NCI-H510A treated with DMSO at 0.1 percent for 48 hours (cell line): ENCODE data around the gene MCF2L.

Experiments
- DNase-seq: peaks from one replicate; lab custom pipeline; 2025; lab: John Stamatoyannopoulos, UW

Gene MCF2L

DNA sequence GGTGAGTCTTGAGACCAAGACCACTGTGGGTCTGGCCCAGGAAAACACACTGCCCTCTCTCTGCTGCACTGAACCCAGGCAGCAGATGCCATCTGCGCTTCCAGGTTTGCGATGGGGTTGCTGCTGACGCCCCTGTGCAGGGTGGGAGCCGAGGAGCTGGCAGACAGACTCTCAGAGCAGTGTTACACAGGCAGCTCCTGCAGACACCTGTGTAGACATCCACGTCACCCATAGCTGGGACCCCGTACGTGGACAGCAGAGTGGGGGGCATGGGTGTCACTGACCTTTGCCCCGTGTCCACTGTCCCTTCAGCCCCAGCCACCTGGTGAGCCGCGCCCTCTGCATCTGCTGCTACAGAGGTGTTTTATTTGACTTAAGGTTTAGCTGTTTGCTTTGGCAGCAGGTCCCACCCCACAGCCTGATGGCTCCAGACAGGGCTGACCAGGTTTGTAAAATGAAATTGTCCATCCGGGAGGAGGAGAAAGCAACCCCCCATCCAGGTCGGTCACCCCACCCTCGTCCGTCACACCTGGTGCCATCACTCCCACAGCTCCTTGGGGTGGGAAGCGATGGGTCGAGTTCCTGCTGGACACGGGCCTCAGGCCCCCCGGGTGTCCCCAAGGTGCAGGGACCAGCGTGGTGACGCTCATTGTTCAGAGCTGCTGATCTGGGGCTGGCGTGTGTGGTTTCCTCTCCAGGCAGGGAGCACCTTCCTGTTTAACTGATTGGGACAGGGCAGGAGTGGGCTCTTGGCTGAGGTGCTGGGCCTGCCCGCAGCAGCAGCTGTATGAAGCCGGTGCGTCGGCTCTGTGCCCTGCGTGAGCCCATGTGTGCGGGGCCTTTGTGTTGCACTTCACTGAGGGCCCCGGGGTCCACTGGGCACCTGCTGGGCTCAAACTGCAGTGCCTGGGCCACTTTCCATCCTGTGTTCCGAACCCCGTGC lies 28.4 kb downstream of the MCF2L start:
- peak; percentile 63 for DNase-seq

DNA sequence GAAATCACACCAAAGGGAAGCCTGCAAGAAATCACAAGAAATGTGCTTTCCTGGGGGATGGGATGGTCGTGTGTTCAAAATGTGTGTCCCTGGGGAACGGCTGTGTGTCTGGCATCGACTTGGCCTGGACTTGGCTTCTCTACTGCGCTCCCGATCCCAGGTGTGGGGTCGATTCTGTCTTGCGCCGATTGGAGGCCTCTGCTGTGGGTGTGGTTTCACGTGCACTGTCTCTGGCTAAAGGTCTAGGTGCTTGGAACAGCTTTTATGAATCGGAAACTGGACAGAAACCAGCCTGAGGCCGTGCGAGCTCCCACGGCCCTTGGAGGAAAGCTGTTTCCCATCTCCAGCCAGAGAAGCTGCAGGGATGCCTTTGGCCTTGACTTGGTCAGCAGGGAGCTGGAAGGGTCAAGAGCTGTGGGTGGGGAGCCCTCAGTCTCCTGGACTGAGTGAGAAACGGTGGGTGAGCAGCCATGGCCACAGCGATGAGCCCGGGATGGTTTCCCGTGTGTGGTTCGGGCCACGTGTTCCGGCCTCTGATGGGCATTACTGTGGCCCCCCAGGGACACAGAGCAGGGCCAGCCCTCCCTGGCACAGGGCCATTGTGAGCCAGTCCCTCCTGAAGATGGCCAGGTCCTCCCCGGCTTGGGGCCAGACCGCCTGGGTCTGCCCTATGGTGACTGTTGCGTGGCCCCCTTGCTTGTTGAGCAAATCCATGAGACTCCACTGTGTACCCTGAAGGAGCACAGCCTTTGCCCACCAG lies 29.7 kb downstream of the MCF2L start:
- peak; percentile 13 for DNase-seq

DNA sequence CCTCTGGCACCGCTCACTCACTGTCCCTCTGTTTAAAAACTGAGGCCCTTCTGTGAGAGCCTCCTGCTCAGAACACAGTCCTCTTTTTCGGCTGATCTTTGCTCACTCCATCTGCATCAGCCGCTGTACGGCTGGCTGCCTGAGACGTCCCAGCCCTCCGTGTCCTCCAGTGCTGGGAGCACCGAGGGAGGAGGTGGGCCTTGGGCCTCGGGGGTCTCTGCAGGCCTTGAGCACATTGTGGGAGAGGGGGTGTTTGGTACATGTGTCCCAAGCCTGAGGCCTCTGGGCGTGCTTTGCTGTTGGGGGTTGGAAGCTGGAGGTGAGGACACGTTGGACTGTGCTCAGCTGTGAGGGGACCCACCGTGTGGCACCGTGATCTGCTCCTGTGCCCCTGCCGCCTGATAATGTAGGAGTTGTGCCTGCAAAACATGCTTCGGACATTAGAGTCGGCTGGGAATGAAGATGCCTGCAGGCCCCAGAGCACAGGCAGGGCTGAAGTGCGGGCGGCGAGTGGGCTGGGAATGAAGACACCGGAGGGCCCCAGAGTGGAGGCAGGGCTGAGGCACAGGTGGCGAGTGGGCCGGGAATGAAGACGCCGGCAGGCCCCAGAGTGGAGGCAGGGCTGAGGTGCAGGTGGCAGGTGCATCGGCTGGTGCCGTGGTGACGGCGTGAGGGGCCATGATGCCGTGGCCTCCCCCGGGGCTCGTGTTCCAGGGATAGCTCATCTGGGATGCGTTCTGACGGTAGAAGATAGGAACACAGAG lies 30.6 kb downstream of the MCF2L start:
- peak; percentile 9 for DNase-seq

DNA sequence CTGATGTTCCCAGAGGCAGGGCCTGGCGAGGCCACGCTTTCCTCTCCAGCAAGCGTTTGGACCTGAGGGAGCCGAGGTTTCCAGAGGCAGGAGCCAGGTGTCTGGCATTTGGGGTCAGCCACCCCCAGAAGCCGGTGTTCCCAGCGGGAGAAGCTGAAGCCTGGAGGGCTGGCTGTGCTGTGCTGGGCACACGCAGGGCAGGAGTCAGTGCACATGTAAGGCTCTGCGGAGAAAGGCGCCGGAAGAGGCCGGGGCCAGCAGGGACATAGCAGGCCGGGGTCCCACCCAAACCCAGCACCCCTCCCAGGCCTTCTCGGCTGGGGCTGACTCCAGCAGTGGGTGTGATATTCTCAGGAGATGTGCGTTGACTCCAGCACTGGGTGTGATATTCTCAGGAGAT lies 31.6 kb downstream of the MCF2L start:
- DNase-seq: no peak

DNA sequence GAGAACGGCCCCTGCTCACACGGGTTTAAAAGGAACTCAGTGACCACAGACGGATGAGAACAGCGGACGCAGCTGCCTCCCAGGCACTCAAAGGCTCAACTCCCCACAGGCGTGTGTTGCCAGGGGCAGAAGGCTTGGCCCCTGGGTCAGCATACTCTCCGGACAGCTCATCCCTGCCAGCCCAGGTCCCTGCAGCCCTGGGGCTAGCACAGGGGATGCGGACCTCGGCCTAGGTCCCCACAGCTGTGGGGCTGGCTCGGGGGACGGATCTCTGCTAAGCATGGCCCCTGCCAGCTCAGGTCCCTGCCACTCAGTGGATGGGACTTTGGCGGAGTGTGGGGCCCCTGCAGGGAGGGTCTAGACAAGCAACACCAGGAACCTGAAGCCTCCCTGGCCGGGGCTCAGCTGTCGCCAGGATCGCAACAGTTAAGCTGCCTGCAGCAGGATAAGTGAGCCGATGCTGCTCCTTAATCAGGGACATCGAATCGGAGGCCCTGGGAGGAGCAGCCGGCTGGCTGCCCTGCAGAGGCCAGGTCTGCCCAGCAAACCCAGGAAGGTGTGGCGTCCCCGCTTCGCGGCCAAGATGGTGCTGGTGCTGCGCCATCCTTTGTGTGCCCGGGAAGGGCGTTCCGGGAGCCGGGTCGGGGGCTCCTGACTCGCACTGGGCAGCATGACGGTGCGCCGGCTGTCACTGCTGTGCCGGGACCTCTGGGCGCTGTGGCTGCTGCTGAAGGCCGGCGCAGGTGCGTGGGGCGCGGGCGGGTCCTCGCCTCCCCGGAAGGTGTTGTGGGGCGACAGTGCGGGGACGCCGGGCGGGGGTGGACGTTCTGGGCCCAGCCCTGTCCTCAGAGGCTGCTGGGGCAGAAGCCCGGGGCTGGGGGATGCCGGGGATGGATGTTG lies 32.5 kb downstream of the MCF2L start:
- peak; percentile 94 for DNase-seq

DNA sequence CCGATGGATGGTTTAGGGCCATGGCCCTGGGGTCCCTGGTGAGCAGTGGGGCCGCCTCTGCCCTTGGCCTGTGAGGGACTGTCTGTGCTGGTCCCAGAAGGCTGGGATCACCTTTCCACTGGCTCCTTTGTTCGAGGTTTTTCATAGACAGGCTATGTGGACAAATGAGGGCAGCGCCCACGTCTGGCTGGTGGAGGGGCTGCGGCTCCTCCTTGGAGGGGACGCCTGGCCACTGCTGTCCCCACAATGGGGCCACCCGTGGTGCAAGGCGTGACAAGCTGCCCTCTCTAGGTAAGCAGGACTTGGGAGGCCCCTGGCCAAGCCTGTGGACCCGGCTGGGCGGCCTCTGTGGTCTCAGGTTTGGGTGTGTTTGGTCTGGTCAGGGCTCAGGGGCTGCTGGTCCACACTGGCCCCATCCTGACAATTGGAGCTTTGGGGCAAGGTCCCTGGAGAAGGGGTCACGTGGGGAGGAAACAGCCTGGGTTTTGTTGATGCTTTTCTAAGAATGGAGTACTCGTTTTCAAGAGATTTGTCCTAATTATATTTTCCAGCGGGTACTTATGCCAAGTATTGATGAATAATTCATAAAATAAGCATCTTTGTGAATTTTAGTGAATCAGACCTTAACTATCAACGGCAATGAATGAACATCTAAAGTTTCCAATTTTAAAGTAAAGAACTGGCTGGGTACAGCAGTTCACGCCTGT lies 33.3 kb downstream of the MCF2L start:
- peak; percentile 79 for DNase-seq

DNA sequence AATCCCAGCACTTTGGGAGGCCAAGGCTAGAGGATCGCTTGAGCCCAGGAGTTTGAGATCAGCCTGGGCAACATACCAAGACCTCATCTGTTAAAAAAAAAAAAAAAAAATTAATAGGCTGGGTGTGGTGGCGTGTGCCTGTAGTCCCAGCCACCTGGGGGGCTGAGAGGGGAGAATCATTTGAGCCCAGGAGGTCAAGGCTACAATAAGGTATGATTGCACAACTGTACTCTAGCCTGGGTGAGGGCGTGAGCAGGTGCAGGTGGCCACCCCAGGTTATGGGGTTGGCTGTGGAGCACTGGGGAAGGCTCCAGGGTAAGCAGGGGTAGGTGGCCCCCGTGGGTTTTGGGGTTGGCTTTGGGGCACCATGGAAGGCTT lies 33.9 kb downstream of the MCF2L start:
- no peak for DNase-seq

DNA sequence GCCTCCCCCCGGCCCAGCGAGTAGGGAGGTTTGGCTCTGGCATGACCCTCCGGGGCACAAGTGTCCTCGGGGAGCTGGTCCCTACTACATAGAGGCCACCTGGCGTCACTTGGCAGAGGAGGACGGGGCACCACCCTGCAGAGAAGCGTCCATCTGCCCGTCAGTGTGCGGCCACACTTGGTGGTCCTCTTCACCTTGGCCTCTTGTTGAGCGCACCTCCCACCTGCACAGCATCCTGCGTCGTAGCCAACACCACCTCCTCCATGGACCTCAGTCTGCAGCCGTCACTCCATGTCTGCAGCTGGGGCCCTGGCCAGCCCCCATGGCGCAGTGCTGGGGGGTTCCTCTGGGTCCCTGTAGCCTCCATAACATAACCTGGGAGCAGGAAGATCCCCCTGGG lies 35.1 kb downstream of the MCF2L start:
- no peak for DNase-seq

DNA sequence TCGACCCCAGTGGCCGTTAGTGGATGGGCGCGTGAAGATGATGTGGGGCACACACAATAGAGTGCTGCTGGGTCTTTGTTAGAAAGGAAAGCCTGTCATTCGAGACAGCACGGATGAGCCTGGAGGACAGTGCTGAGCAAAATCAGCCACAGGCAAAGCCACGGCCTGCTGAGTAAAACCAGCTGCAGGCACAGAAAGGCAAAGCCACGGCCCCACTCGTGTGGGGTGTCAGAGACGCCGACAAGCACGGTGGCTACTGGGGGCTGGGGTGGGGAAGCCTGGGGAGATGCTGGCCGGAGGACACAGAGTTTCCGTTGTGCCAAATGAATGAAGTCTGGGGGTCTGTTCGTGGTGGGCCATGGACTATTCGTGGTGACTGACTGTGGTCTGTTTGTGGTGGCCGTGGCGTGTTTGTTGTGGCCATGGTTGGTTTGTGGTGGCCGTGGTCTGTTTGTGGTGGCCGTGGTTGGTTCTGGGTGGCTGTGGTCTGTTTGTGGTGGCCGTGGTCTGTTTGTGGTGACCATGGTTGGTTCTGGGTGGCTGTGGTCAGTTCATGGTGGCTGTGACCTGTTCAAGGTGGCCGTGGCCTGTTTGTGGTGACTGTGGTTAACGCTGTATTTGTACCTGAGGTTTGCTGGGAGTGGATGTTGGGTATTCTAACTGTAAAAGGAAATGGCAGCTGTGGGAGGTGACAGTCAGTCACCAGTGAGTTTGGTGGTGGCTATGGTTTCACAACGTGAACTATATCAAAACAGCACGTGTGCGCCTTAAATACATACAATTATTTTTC lies 36.3 kb downstream of the MCF2L start:
- no peak for DNase-seq

DNA sequence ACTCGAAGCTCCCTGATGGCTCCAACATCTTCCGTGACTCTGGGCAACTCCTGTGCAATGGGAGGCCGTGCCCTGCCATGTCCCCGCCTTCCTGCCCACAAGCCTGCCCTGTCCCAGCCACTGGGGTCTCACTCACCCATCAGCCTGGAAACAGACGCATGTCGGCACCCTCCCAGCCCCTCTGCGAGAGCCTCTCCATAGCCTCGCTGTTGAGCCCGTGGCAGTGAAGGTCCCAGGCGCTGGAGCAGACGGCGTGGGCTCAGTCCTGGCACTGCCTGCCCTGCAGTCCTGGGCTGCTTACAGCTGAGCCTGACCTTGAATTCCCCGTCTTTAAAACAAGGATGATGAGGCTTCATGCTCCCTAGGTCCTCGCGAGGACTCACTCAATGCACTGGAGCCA lies 37.0 kb downstream of the MCF2L start:
- no peak for DNase-seq

DNA sequence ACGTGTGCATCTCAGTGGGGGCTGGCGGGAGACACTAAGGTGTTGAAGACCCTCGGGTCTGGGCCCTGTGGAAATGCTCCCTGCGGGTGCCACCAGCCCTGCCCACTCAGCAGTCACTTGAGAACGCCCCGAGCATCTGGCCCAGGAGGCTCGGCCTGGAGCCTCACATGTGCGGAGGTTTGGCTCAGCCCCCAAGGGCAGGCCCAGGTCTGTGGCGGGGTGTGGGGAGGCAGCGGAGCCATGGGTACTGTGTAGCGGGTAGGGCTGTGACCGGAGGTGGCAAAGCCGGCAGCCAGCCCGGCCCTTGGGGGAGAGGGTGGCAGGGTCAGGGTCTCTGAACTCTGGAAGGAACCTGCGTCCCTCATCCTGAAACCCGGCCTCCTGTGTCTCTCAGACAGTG lies 37.6 kb downstream of the MCF2L start:
- DNase-seq: no peak

DNA sequence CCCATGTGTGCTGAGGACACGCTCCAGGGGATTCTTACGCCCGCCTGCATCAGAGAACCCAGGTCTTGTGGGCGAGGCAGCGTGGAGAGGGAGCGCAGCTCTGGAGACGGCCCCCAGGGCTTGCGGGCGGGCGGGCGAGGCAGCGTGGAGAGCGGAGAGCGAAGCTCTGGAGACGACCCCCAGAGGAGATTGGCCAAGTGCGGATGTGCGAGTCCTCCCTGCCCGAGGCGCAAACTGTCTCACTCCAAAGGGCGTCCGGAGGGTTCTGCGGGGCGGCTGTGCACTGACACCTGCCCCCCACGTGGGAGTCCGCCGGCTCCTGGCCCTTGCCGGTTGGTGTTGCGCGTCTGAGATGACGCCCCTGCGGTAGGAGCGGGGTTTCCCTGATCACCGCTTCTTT lies 39.8 kb downstream of the MCF2L start:
- DNase-seq: no peak

DNA sequence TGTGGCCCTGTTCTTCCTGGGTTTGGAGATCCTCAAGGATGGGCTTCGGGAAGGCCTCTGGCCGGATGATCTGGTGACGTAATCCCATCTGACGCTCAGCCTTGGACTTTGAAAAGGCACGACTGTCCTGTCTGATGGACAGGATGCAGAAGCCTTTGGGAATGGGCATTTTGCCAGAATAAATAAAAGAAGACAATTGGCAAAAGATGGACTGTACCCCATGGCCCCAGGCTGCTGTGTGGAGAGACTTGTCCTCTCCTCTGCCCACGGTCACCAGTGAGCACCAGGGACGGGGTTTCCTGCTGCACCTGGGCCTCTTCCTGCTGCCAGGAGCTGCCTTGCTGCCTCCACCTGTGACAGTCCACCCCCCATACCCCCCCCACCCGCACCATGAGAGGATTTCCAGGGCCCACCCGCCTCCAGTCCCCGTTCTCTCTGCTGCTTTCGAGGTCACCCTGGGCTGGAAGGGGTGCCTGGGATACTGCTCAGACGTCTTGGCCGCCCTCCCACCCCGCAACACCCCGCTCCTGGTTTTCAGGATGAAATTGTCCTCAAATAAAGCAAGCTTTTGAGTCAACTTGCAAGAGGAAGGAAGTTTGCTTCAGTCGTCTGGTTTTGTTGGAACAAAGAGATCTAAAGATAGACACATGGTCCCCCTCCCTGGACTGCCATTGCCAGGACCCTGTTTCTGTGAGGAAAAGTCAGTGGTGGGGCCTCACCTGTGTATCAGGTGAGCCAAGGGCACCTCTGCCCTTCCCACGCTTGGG lies 40.9 kb downstream of the MCF2L start:
- DNase-seq: no peak

DNA sequence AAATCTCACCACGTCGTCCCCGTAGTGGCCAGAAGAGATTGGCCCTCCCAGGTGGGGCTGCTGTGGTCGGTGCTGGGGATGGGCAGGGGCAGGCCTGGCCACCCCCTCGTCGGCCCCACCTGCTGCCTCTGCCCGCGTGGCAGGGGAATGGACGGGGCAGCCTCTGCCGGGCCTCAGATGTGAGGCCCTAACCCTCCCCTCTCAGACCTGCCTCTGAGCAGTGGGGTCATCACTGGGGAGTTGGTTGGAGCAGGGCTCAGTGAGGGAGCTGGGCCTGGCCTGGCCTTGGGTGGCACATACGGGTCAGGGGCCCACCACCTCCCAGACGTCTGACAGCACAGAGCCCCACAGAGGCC lies 41.5 kb downstream of the MCF2L start:
- no peak for DNase-seq

DNA sequence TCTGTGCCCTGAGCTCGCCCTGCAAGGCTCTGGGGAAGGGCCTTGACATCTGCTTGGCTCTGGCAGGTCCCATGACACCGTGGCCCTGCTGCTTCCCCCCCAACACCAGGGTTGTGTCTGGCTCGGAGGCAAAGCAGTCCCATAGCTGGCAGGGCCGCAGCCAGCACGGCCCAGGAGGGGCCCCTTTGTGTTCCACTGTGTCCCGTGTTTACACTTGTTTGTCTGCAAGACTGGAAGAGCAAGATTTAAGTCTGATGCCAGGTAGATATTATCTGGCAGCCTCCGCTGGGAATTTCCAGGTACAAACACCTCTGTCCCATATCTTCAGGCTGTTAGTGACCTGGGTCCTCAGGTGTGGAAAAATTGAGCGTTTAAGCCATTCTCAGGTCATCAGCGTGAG lies 44.3 kb downstream of the MCF2L start:
- DNase-seq: no peak

DNA sequence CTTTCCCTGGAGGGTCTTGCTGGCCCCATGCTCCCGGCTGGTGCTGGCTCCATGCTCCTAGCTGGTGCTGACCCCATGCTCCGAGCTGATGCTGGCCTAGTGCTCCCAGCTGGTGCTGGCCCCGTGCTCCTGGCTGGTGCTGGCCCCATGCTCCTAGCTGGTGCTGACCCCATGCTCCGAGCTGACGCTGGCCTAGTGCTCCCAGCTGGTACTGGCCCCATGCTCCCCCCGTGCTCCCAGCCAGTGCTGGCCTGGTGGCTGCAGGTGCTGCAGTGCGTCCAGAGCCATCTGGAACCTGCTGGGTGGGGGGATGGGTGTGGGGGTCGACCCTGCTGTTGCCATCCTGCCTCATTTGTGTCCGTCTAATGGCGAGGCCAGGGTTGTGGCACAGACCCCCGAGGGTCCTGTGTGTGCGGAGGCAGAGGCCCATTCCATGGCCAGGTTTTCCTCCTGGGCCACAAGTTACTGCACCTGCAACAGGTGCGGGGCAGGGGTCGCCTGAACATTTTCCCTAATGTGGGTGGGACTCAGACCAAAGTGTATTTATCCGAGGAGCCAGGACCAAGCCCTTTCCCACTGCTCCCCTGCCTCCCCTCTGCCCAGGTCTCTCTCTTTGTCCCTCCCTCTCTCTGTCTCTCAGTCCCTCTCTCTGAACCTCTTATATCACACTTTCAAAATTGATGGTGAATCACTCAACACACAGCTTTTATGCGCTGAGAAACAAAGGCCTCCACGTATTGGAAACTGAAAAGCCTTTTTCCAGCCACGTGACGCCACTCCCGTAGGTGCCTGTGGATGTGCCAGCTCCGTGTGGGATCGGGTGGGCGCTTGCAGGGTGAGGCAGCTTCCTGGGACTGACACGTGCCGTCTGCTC lies 45.1 kb downstream of the MCF2L start:
- no peak for DNase-seq

DNA sequence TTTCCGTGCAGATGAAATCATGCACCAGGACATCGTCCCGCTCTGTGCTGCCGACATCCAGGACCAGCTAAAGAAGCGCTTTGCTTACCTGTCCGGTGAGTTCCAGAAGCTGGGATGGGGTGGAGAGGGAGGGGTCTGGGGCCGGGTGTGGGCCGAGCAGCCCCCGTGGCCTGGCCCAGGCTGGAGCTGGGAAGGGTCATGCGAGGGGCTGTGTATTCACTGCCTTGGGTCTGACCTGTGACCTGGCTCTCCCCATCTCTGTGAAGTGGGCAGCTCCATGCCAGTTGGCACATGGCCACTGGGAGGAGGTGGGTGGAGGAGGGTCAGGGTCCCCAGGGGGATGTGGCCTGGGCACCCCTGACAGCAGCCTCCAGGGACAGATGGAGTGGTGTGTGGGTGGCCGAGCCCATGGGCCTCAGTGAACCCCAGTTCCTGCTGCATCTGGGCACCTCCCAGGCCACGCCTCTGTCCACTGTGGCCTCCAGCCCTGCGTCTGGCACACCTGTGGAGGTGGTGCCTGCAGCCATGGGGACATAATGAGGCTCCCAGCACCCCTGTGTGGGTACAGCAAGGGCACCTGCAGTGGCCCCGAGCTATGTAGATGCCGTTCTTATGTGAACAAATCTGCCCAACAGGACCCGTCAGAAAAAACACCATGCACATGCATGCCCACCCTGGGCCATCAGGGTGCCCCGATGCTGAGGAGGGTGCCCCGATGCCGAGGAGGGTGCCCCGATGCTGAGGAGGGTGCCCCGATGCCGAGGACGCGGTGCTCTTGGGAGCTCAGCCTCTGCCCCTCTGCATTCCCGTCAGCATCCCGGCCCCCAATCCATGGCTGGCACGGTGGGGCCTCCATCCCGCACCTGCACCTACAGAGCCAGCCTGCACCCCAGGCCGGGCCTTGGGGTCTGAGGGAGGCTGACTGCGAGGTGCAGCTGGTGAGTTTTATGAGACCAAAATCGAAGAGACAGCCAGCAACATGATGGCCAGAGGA lies 46.0 kb downstream of the MCF2L start:
- DNase-seq: no peak
